GM12878 (cell line): ENCODE data around the gene TANC2. TPM values are rescaled to one million over a fixed set of nuclear protein-coding genes. Genes with fewer than 3 reads are reported as not detected.

Experiments used
- ATAC-seq: fragments of 200-7000 bp; cut with Tn5 transposase; 3 replicates; pipeline ENCODE4 v1.9.1; 2020; ENCODE audit warnings: mild to moderate bottlenecking, moderate library complexity
- BruUV-seq: library from RNA; stranded (reverse); fragments of 400-500 nt; replicated peaks from 2 replicates; lab custom pipeline; 2021; lab: Mats Ljungman, UMichigan
- CTCF ChIA-PET: fragments of 300-600 bp; sonication (Branson Sonifier 250); formaldehyde crosslinking; extraction: SDS; loops from one replicate; lab custom pipeline; 2021; ENCODE audit warnings: inconsistent platforms; lab: Yijun Ruan, JAX
- POLR2A ChIA-PET: fragments of 350-600 bp; formaldehyde crosslinking; extraction: SDS; loops from one replicate; lab custom pipeline; 2021; ENCODE audit warnings: inconsistent platforms; lab: Charles Lee
- RAD21 ChIA-PET: fragments of 300-600 bp; sonication (Branson Sonifier 250); formaldehyde crosslinking; loops from one replicate; lab custom pipeline; 2023; ENCODE audit warnings: antibody characterized with exemption; ENCODE audit not compliant: unreplicated experiment; lab: Charles Lee
- SMC1A ChIA-PET: fragments of 300-600 bp; sonication (Branson Sonifier 250); formaldehyde crosslinking; loops from one replicate; lab custom pipeline; 2023; ENCODE audit not compliant: unreplicated experiment, uncharacterized antibody; lab: Charles Lee
- DNase-seq: peaks from one replicate; pipeline ENCODE4 v3.0.0-alpha.2; 2011; ENCODE audit warnings: low read depth, low spot score
- FAIRE-seq: peaks from 3 replicates; lab custom pipeline; 2011; peaks lifted over from hg19 to GRCh38; lab: Jason Lieb, UNC
- H2AFZ ChIP-seq: 2 replicates; pipeline ENCODE4 v1.6.0; 2011; ENCODE audit warnings: low read depth, low read length, control low read depth; ENCODE audit not compliant: control insufficient read depth
- H3K27ac ChIP-seq: 2 replicates; pipeline ENCODE4 v1.5.1; 2011; ENCODE audit warnings: control low read depth; ENCODE audit not compliant: control insufficient read depth, insufficient read depth
- H3K27me3 ChIP-seq, 2 experiments: replicated peaks in 1 of 2; 2 replicates each; pipeline versions ENCODE4 v1.6.0 to v1.6.1; 2011; ENCODE audit warnings: low read length in 1 of 2; ENCODE audit not compliant: control insufficient read depth in 2 of 2, insufficient read depth in 2 of 2
- H3K36me3 ChIP-seq, 2 experiments: 2 replicates each; pipeline ENCODE4 v1.5.1; 2011; ENCODE audit warnings: low read length in 1 of 2; ENCODE audit not compliant: control insufficient read depth in 2 of 2, insufficient read depth in 2 of 2
- H3K4me1 ChIP-seq: 2 replicates; pipeline ENCODE4 v1.6.1; 2011; ENCODE audit warnings: mild to moderate bottlenecking, low read length, moderate library complexity, mixed read lengths; ENCODE audit not compliant: control insufficient read depth, insufficient read depth
- H3K4me2 ChIP-seq: 2 replicates; pipeline ENCODE4 v1.6.0; 2011; ENCODE audit warnings: control low read depth; ENCODE audit not compliant: control insufficient read depth, insufficient read depth
- H3K4me3 ChIP-seq: fragments of 200-600 bp; sonication (generic); 2 replicates; pipeline ENCODE4 v1.5.1; 2016
- H3K79me2 ChIP-seq: 2 replicates; pipeline ENCODE4 v1.6.0; 2011; ENCODE audit warnings: low read length; ENCODE audit not compliant: control insufficient read depth, insufficient read depth
- H3K9ac ChIP-seq: 2 replicates; pipeline ENCODE4 v1.8.0; 2011; ENCODE audit warnings: low read length, control low read depth, mixed read lengths; ENCODE audit not compliant: control insufficient read depth, insufficient read depth
- H3K9me3 ChIP-seq: replicated peaks from 3 replicates; pipeline ENCODE4 v1.5.1; 2011; ENCODE audit warnings: mild to moderate bottlenecking, low read length; ENCODE audit not compliant: control insufficient read depth, insufficient read depth
- H4K20me1 ChIP-seq: 2 replicates; pipeline ENCODE4 v1.6.0; 2011; ENCODE audit not compliant: control insufficient read depth, insufficient read depth
- BACH1 ChIP-seq: fragments of 450-650 bp; IDR thresholded peaks from 2 replicates; pipeline ENCODE4 v1.6.1; 2017; ENCODE audit warnings: mild to moderate bottlenecking, borderline replicate concordance
- CREM ChIP-seq: IDR thresholded peaks from 2 replicates; pipeline ENCODE4 v1.6.1; 2014; ENCODE audit warnings: antibody characterized with exemption, low read depth
- ELK1 ChIP-seq: IDR thresholded peaks from 2 replicates; pipeline ENCODE4 v1.6.1; 2012; ENCODE audit warnings: low read depth, low read length, improper control_type of control experiment
- EZH2 ChIP-seq: IDR thresholded peaks from 2 replicates; pipeline ENCODE4 v1.6.1; 2012; ENCODE audit warnings: low read depth, mild to moderate bottlenecking, control low read depth, inconsistent platforms, low read length, borderline replicate concordance; ENCODE audit not compliant: control insufficient read depth
- FOXK2 ChIP-seq: fragments of 450-650 bp; IDR thresholded peaks from 2 replicates; pipeline ENCODE4 v1.6.1; 2017; ENCODE audit warnings: mild to moderate bottlenecking, moderate library complexity
- HCFC1 ChIP-seq: fragments of 150-350 bp; IDR thresholded peaks from 2 replicates; pipeline ENCODE4 v1.6.1; 2014; ENCODE audit warnings: low read length
- MAX ChIP-seq: IDR thresholded peaks from 2 replicates; pipeline ENCODE4 v1.6.1; 2012; ENCODE audit warnings: low read depth, low read length, improper control_type of control experiment
- MEF2A ChIP-seq: IDR thresholded peaks from 2 replicates; pipeline ENCODE4 v1.6.1; 2011; ENCODE audit warnings: low read depth, mild to moderate bottlenecking, low read length, moderate library complexity; ENCODE audit not compliant: insufficient read depth
- POLR2AphosphoS5 ChIP-seq: IDR thresholded peaks from 2 replicates; pipeline ENCODE4 v1.6.1; 2011; ENCODE audit warnings: mild to moderate bottlenecking, low read length, inconsistent platforms
- PRDM15 ChIP-seq: fragments of 450-650 bp; formaldehyde crosslinking; IDR thresholded peaks from 2 replicates; pipeline ENCODE4 v1.4.0; 2020; ENCODE audit warnings: mild to moderate bottlenecking, moderate library complexity
- RFX5 ChIP-seq: IDR thresholded peaks from 2 replicates; pipeline ENCODE4 v1.6.1; 2011; ENCODE audit warnings: low read depth, low read length, improper control_type of control experiment
- SIX5 ChIP-seq: IDR thresholded peaks from 2 replicates; pipeline ENCODE4 v1.6.1; 2011; ENCODE audit warnings: mild to moderate bottlenecking, low read depth, low read length, moderate library complexity; ENCODE audit not compliant: severe bottlenecking
- SRF ChIP-seq, 2 experiments: IDR thresholded peaks; 2 replicates each; pipeline ENCODE4 v1.6.1; 2011; ENCODE audit warnings: low read depth in 2 of 2, low read length in 2 of 2, mild to moderate bottlenecking in 1 of 2, moderate library complexity in 1 of 2
- ZNF217 ChIP-seq: fragments of 450-650 bp; IDR thresholded peaks from 2 replicates; pipeline ENCODE4 v1.6.1; 2017; ENCODE audit warnings: antibody characterized with exemption, mild to moderate bottlenecking
- WGBS: methylation state at CpG from one replicate; pipeline ENCODE4 v1.1.6; 2016; ENCODE audit warnings: low lambda C conversion rate; ENCODE audit not compliant: insufficient replicate concordance, insufficient coverage; ENCODE audit errors: missing lambda C conversion rate; 5-methylcytosine and 5-hydroxymethylcytosine counted together
- in situ Hi-C: fragments of 300-500 bp; cut with MboI; formaldehyde crosslinking; loops from 9 replicates; pipeline ENCODE4 v1.14.3; 2018; ENCODE audit warnings: mixed read lengths
- intact Hi-C: fragments of 100-400 bp; cut with micrococcal nuclease; formaldehyde crosslinking; loops from one replicate; pipeline ENCODE4 v1.14.2; 2022; ENCODE audit not compliant: unreplicated experiment
- polyA plus RNA-seq, 11 experiments: library from polyadenylated mRNA; depleted of rRNA in 4 of 11; unstranded in 6 of 11; stranded (reverse) in 5 of 11; fragments of >200 nt; fragmentation: Nextera tagmentation in 4 of 11; fragmentation: Illumina TruSeq in 1 of 11; extraction: Ambion mirVana in 4 of 11; extraction: Trizol in 1 of 11; gene quantifications; 1 replicate in 1 of 11; 2 replicates in 10 of 11; pipeline versions ENCODE4 v1.2.1 to v1.2.3, GENCODE V29; 2011 to 2016; ENCODE audit warnings: inconsistent platforms in 2 of 11, missing spikeins in 2 of 11, low read depth in 1 of 11
- total RNA-seq, 4 experiments: library from RNA; depleted of rRNA in 3 of 4; stranded (reverse); fragments of >200 nt in 3 of 4; fragmentation: Illumina TruSeq in 1 of 4; extraction: Trizol in 1 of 4; gene quantifications; 2 replicates each; pipeline versions ENCODE4 v1.2.1 to v1.2.3, GENCODE V29; 2013 to 2021

Gene TANC2
- total and polyA plus RNA-seq, 10 of the 15 experiments (the other 5 are each of a cell fraction or from before 2014, with no cell fraction given): under 0.01 to 0.13 (median 0.03) TPM; not detected in 2

GRCh38 chr17:62948370-62948769, 17.7 kb upstream of the TANC2 start:
- RAD21 ChIA-PET: no interaction called here
- no peaks in the 10 kb centered on the region for H3K79me2 ChIP-seq
- no peak for FAIRE-seq
- ATAC-seq: no peak
- POLR2A ChIA-PET: no interaction called here
- WGBS: 100% methylated on average over 1 of the region's 1 CpG
- no peaks in the 10 kb centered on the region for H3K27me3 ChIP-seq
- DNase-seq: no peak
- no peaks in the 10 kb centered on the region for H3K9me3 ChIP-seq
- H3K9ac ChIP-seq: no peak overlapping the region
- no TSS peak for BruUV-seq
- CTCF ChIA-PET: no interaction called here
- H2AFZ ChIP-seq: no peak overlapping the region
- SMC1A ChIA-PET: no interaction called here
- no peaks in the 10 kb centered on the region for H3K36me3 ChIP-seq
- H3K4me1 ChIP-seq: no peaks in the 10 kb centered on the region
- H4K20me1 ChIP-seq: no peaks in the 10 kb centered on the region
- in situ Hi-C loops: no loop called here
- no peak for TF ChIP-seq POLR2AphosphoS5
- intact Hi-C loops: no loop called here
- no peak overlapping the region for H3K4me3 ChIP-seq
- H3K27ac ChIP-seq: no peak overlapping the region
- H3K4me2 ChIP-seq: no peak overlapping the region

GRCh38 chr17:62949036-62949435, 17.0 kb upstream of the TANC2 start:
- SMC1A ChIA-PET: no interaction called here
- no peak for TF ChIP-seq PRDM15 (CRISPR knock-in tag)
- TF ChIP-seq ZNF217: no peak
- no peak for TF ChIP-seq RFX5
- no peak for TF ChIP-seq MEF2A
- no peak for TF ChIP-seq HCFC1
- TF ChIP-seq BACH1: no peak
- TF ChIP-seq SIX5: no peak
- TF ChIP-seq FOXK2: no peak
- no peak for TF ChIP-seq EZH2
- TF ChIP-seq ELK1: no peak
- no peak for TF ChIP-seq CREM
- TF ChIP-seq MAX: no peak
- TF ChIP-seq SRF (IDR thresholded peaks at IDR 0.05; ENCODE audit: low read depth in 2 of 2, low read length in 2 of 2): no peak
- H3K27me3 ChIP-seq: no peaks in the 10 kb centered on the region
- H3K36me3 ChIP-seq: no peaks in the 10 kb centered on the region
- H3K9me3 ChIP-seq: no peaks in the 10 kb centered on the region
- no peak overlapping the region for H3K4me3 ChIP-seq
- CTCF ChIA-PET: no interaction called here
- H3K79me2 ChIP-seq: no peaks in the 10 kb centered on the region
- RAD21 ChIA-PET: no interaction called here
- in situ Hi-C loops (no loop called here), intact Hi-C loops (no loop called here)
- no peak overlapping the region for H2AFZ ChIP-seq
- 19% methylated on average over 3 of the region's 3 CpGs for WGBS
- ATAC-seq (no peak), FAIRE-seq (no peak), DNase-seq (no peak)
- BruUV-seq: no TSS peak
- no peak overlapping the region for H3K27ac ChIP-seq
- H3K4me2 ChIP-seq: no peak overlapping the region
- H3K9ac ChIP-seq: no peak overlapping the region
- no peaks in the 10 kb centered on the region for H3K4me1 ChIP-seq
- POLR2A ChIA-PET: no interaction called here
- H4K20me1 ChIP-seq: no peaks in the 10 kb centered on the region
